HCT116 (cell line): ENCODE measurements around the gene CBLC.

Experiments
- CBX3 ChIP-seq: IDR thresholded peaks from 2 replicates; pipeline ENCODE4 v1.6.1; 2012; ENCODE audit warnings: low read depth
- CTCF ChIP-seq, 3 experiments: fragments of 200-600 bp in 1 of 3; sonication (generic) in 1 of 3; IDR thresholded peaks in 2 of 3; conservative IDR thresholded peaks in 1 of 3; 2 replicates each; pipeline ENCODE4 v1.5.1; 2012 to 2017; ENCODE audit warnings: low read depth in 2 of 3, low read length in 2 of 3, antibody characterized with exemption in 1 of 3, borderline replicate concordance in 1 of 3, control low read depth in 1 of 3, mild to moderate bottlenecking in 1 of 3, mixed read lengths in 1 of 3, mixed run types in 1 of 3, moderate library complexity in 1 of 3; ENCODE audit not compliant: insufficient read depth in 1 of 3
- ELF1 ChIP-seq: IDR thresholded peaks from 2 replicates; pipeline ENCODE4 v1.6.1; 2012; ENCODE audit warnings: low read depth, borderline replicate concordance
- EZH2 ChIP-seq: fragments of 200-600 bp; sonication (generic); IDR thresholded peaks from 2 replicates; pipeline ENCODE4 v1.6.1; 2017; ENCODE audit warnings: antibody characterized with exemption, mixed run types
- EZH2phosphoT487 ChIP-seq: fragments of 200-600 bp; IDR thresholded peaks from 2 replicates; pipeline ENCODE4 v1.6.1; 2018; ENCODE audit warnings: antibody characterized with exemption, borderline replicate concordance
- JUND ChIP-seq: IDR thresholded peaks from 2 replicates; pipeline ENCODE4 v1.6.1; 2012
- MAX ChIP-seq: IDR thresholded peaks from 2 replicates; pipeline ENCODE4 v1.6.1; 2012
- POLR2A ChIP-seq: IDR thresholded peaks from 2 replicates; pipeline ENCODE4 v1.7.0; 2011; ENCODE audit warnings: borderline replicate concordance; ENCODE audit not compliant: insufficient read depth, insufficient read length; ENCODE audit errors: extremely low read depth
- POLR2AphosphoS5 ChIP-seq: IDR thresholded peaks from 2 replicates; pipeline ENCODE4 v1.6.1; 2011; ENCODE audit warnings: mild to moderate bottlenecking, low read depth, low read length, moderate library complexity
- REST ChIP-seq: IDR thresholded peaks from 2 replicates; pipeline ENCODE4 v1.6.1; 2012; ENCODE audit warnings: low read depth
- SIN3A ChIP-seq: IDR thresholded peaks from 2 replicates; pipeline ENCODE4 v1.6.1; 2012; ENCODE audit warnings: low read depth
- YY1 ChIP-seq: IDR thresholded peaks from 2 replicates; pipeline ENCODE4 v1.6.1; 2011; ENCODE audit warnings: low read length, low read depth, moderate library complexity, mild to moderate bottlenecking; ENCODE audit not compliant: insufficient replicate concordance; ENCODE audit errors: extremely low read depth
- ZBTB33 ChIP-seq: IDR thresholded peaks from 2 replicates; pipeline ENCODE4 v1.6.1; 2011; ENCODE audit warnings: mild to moderate bottlenecking, low read length, moderate library complexity; ENCODE audit not compliant: insufficient replicate concordance; ENCODE audit errors: extremely low read depth
- ZNF274 ChIP-seq: fragments of 200-500 bp; sonication (Bioruptor generic); IDR thresholded peaks from 2 replicates; pipeline ENCODE4 v1.6.1; 2014; ENCODE audit warnings: mild to moderate bottlenecking, low read depth, low read length, inconsistent platforms

- TF ChIP-seq POLR2A (no peak), YY1 (no peak), CBX3 (no peak), ZNF274 (no peak), CTCF (IDR thresholded peaks at IDR 0.05 in 2 of 3, conservative IDR thresholded peaks at IDR 0.05 in 1 of 3; ENCODE audit: borderline replicate concordance in 1 of 3, insufficient read depth in 1 of 3, low read depth in 2 of 3, low read length in 2 of 3) (no peak), MAX (no peak), REST (no peak), ELF1 (no peak), EZH2phosphoT487 (no peak), POLR2AphosphoS5 (no peak), ZBTB33 (no peak), EZH2 (no peak), JUND (no peak), SIN3A (no peak)
Observed at GRCh38 chr19:44788971-44789370, 11.3 kb downstream of the CBLC start.
